CD4-positive, alpha-beta memory T cell (primary cell): ENCODE data around the gene ZNF79. TPM values are rescaled to one million over a fixed set of nuclear protein-coding genes. Genes with fewer than 3 reads are reported as not detected.
"Not testable (repeated sequence)": the region's sequence is repeated elsewhere in the genome, so short reads cannot be mapped to it uniquely, and the experiment has no call there.

Experiments
- CTCF ChIA-PET: fragments of 350-600 bp; sonication (Branson Sonifier 250); formaldehyde crosslinking; loops from one replicate; lab custom pipeline; 2021; ENCODE audit warnings: inconsistent platforms; ENCODE audit not compliant: partially characterized antibody; lab: Charles Lee
- POLR2A ChIA-PET: fragments of 350-600 bp; sonication (Branson Sonifier 250); formaldehyde crosslinking; loops from one replicate; lab custom pipeline; 2021; ENCODE audit not compliant: partially characterized antibody; lab: Charles Lee
- DNase-seq, 5 donors: peaks; one replicate each; pipeline versions ENCODE4 v3.0.0 to v3.0.0-alpha.2; 2020 to 2022; ENCODE audit warnings: mixed read lengths in 1 of 5
- H3K27ac ChIP-seq: one replicate; pipeline ENCODE4 v1.7.0; 2013; ENCODE audit warnings: low read depth, low read length
- H3K27me3 ChIP-seq: 2 replicates; pipeline ENCODE4 v1.7.0; 2013; ENCODE audit warnings: mild to moderate bottlenecking, low read length, moderate library complexity; ENCODE audit not compliant: insufficient read depth
- H3K36me3 ChIP-seq: 2 replicates; pipeline ENCODE4 v1.7.0; 2013; ENCODE audit warnings: mild to moderate bottlenecking, low read length, moderate library complexity; ENCODE audit not compliant: insufficient read depth
- H3K4me1 ChIP-seq: 2 replicates; pipeline ENCODE4 v1.7.0; 2013; ENCODE audit warnings: mild to moderate bottlenecking, low read length, moderate library complexity; ENCODE audit not compliant: insufficient read depth
- H3K4me3 ChIP-seq, 2 donors: one replicate each; pipeline ENCODE4 v1.7.0; 2013; ENCODE audit warnings: low read length in 2 of 2, mild to moderate bottlenecking in 1 of 2
- H3K9me3 ChIP-seq, 2 donors: one replicate each; pipeline ENCODE4 v1.7.0; 2013; ENCODE audit warnings: low read length in 2 of 2, control low read depth in 1 of 2; ENCODE audit not compliant: control insufficient read depth in 1 of 2
- H3K27ac Mint-ChIP-seq, 7 donors: one replicate each; pipeline ENCODE4 v1.8.0; 2020 to 2021; ENCODE audit warnings: mixed read lengths in 7 of 7, mild to moderate bottlenecking in 6 of 7, inconsistent platforms in 3 of 7, moderate library complexity in 3 of 7
- H3K27me3 Mint-ChIP-seq, 2 donors: one replicate each; pipeline ENCODE4 v1.8.0; 2020 to 2021; ENCODE audit warnings: mixed read lengths in 2 of 2
- H3K36me3 Mint-ChIP-seq, 2 donors: one replicate each; pipeline ENCODE4 v1.8.0; 2020 to 2021; ENCODE audit warnings: mixed read lengths in 2 of 2, inconsistent platforms in 1 of 2, mild to moderate bottlenecking in 1 of 2
- H3K4me1 Mint-ChIP-seq, 4 donors: one replicate each; pipeline ENCODE4 v1.8.0; 2020 to 2021; ENCODE audit warnings: mixed read lengths in 4 of 4, mild to moderate bottlenecking in 1 of 4
- H3K4me3 Mint-ChIP-seq, 8 donors: one replicate each; pipeline ENCODE4 v1.8.0; 2020 to 2021; ENCODE audit warnings: mixed read lengths in 8 of 8, mild to moderate bottlenecking in 7 of 8, moderate library complexity in 6 of 8, inconsistent platforms in 3 of 8
- H3K9me3 Mint-ChIP-seq, 8 donors: one replicate each; pipeline ENCODE4 v1.8.0; 2020 to 2021; ENCODE audit warnings: mixed read lengths in 8 of 8, mild to moderate bottlenecking in 5 of 8, inconsistent platforms in 3 of 8, moderate library complexity in 1 of 8
- intact Hi-C: fragments of 100-400 bp; cut with micrococcal nuclease; formaldehyde crosslinking; loops from one replicate; pipeline ENCODE4 v1.15.1; 2023
- polyA plus RNA-seq, 2 donors: library from polyadenylated mRNA; unstranded; fragments of 300-500 nt; fragmentation: Illumina TruSeq; gene quantifications; one replicate each; pipeline ENCODE4 v1.2.3, GENCODE V29; 2021
- total RNA-seq, 2 experiments: library from RNA; stranded (reverse); gene quantifications; one replicate each; pipeline ENCODE4 v1.2.3, GENCODE V29; 2021

The ZNF79 gene
- total and polyA plus RNA-seq, 4 experiments from 2014 or later, result 1.0 to 22.5 (median 14.0) TPM

GRCh38 chr9:127463382-127463781 lies 39.2 kb downstream of the ZNF79 start:
- Mint-ChIP-seq H3K4me3 (no peak overlapping the region), H3K27me3 (no peaks in the 10 kb centered on the region), H3K4me1 (no peaks in the 10 kb centered on the region), H3K9me3 (no peaks in the 10 kb centered on the region), H3K36me3 (peaks cover 21 to 40% of the 10 kb centered on the region in 2 donors), H3K27ac (no peak overlapping the region)
- POLR2A ChIA-PET, result interaction anchor here (3.3 kb wide), 1 partner anchor 12 kb away, joined by 22 read pairs; the partner anchor contains the start of genes LRSAM1 and RPL12
- Histone ChIP-seq H3K4me3 (no peak overlapping the region), H3K4me1 (no peaks in the 10 kb centered on the region), H3K36me3 (peaks cover 18% of the 10 kb centered on the region), H3K27ac (no peak overlapping the region), H3K9me3 (no peaks in the 10 kb centered on the region), H3K27me3 (no peaks in the 10 kb centered on the region)
- no peak for DNase-seq
- intact Hi-C loops, result no loop called here
- CTCF ChIA-PET, result interaction anchor here (1.3 kb wide), 1 partner anchor 8 kb away, joined by 3 read pairs; no protein-coding TSS in a partner anchor

DNA sequence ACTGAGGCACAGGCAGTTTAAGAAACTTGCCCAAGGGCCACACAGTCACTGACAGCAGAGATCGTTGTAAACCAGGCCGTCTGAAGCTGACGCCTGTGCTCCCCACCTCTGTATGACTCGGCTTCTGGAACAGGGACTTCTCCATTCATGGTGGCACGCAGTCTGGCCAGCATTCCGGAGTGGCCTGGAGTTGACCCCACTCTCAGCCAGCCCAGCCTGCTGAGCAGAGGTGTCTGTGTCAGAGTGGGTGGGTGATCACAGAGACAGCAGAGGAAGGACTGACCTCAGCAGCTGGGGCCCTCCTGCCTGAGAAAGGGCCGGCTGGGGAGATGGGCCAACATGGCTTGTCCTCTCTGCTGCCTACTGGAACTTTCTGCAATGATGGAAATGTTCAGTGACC lies 39.7 kb downstream of the ZNF79 start:
- no peak for DNase-seq
- Mint-ChIP-seq H3K4me3 (no peak overlapping the region), H3K27me3 (no peaks in the 10 kb centered on the region), H3K9me3 (no peaks in the 10 kb centered on the region), H3K4me1 (no peaks in the 10 kb centered on the region), H3K27ac (no peak overlapping the region), H3K36me3 (peaks cover 21 to 40% of the 10 kb centered on the region in 2 donors)
- peaks cover 17% of the 10 kb centered on the region for H3K36me3 ChIP-seq
- intact Hi-C loops, result no loop called here
- H3K27ac ChIP-seq, result no peak overlapping the region
- H3K4me3 ChIP-seq, result no peak overlapping the region
- no peaks in the 10 kb centered on the region for H3K27me3 ChIP-seq
- CTCF ChIA-PET, result interaction anchor here (1.3 kb wide), 1 partner anchor 8 kb away, joined by 3 read pairs; no protein-coding TSS in a partner anchor
- H3K9me3 ChIP-seq, result no peaks in the 10 kb centered on the region
- POLR2A ChIA-PET, result no interaction called here
- no peaks in the 10 kb centered on the region for H3K4me1 ChIP-seq

- H3K27ac ChIP-seq, H3K4me3 Mint-ChIP-seq, H3K27ac Mint-ChIP-seq, H3K27me3 Mint-ChIP-seq, H3K4me1 ChIP-seq, intact Hi-C loops, DNase-seq, H3K4me3 ChIP-seq, H3K27me3 ChIP-seq, POLR2A ChIA-PET, CTCF ChIA-PET, H3K9me3 Mint-ChIP-seq, H3K4me1 Mint-ChIP-seq, H3K9me3 ChIP-seq: not testable (repeated sequence)
- H3K36me3 Mint-ChIP-seq, result peaks cover 25 to 34% of the 10 kb centered on the region in 2 donors
- peaks cover 11% of the 10 kb centered on the region for H3K36me3 ChIP-seq
Observed at GRCh38 chr9:127466407-127466917, 42.3 kb downstream of the ZNF79 start.

DNA sequence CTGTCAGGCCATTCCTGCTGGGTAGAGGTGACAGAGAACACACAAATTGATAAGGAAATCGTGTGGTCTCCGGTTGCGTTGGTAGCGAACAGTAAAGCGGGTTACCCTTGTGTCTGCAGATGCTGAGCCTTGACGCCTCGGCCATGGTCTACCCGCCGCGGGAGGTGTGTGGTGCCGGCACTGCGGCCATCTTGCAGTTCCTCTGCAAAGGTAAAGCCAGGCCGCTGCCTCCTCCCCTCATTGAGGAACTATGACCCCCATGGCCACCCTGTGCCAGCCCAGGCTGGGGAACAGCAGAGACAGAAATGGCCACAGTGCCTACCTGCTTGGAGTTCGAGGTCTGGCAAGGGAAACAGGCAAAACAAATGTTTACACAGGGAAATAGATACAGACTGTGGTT lies 43.4 kb downstream of the ZNF79 start:
- peak overlapping the region in 1 of 7 donors; percentile 39 for H3K27ac Mint-ChIP-seq
- no peak for DNase-seq
- Histone ChIP-seq H3K9me3 (no peaks in the 10 kb centered on the region), H3K4me1 (no peaks in the 10 kb centered on the region), H3K27me3 (no peaks in the 10 kb centered on the region), H3K36me3 (no peaks in the 10 kb centered on the region), H3K4me3 (no peak overlapping the region), H3K27ac (no peak overlapping the region)
- POLR2A ChIA-PET, result interaction anchor here (1.1 kb wide), 1 partner anchor 17 kb away, joined by 4 read pairs; the partner anchor contains the start of genes LRSAM1 and RPL12
- H3K4me3 Mint-ChIP-seq, result no peak overlapping the region
- CTCF ChIA-PET, result interaction anchor here (1.7 kb wide), 1 partner anchor 122 kb away, joined by 4 read pairs; no protein-coding TSS in a partner anchor
- no peaks in the 10 kb centered on the region for H3K27me3 Mint-ChIP-seq
- intact Hi-C loops, result no loop called here
- peaks cover 18 to 28% of the 10 kb centered on the region in 2 donors for H3K36me3 Mint-ChIP-seq
- no peaks in the 10 kb centered on the region for H3K9me3 Mint-ChIP-seq
- no peaks in the 10 kb centered on the region for H3K4me1 Mint-ChIP-seq

GRCh38 chr9:127470662-127471061 lies 46.5 kb downstream of the ZNF79 start:
- no peak for DNase-seq
- Mint-ChIP-seq H3K4me1 (no peaks in the 10 kb centered on the region), H3K36me3 (peaks cover 25 to 32% of the 10 kb centered on the region in 2 donors), H3K9me3 (no peaks in the 10 kb centered on the region), H3K27ac (no peak overlapping the region), H3K27me3 (no peaks in the 10 kb centered on the region), H3K4me3 (no peak overlapping the region)
- Histone ChIP-seq H3K4me1 (no peaks in the 10 kb centered on the region), H3K27me3 (no peaks in the 10 kb centered on the region), H3K4me3 (no peak overlapping the region), H3K27ac (no peak overlapping the region), H3K9me3 (no peaks in the 10 kb centered on the region), H3K36me3 (no peaks in the 10 kb centered on the region)
- POLR2A ChIA-PET, result no interaction called here
- CTCF ChIA-PET, result no interaction called here
- intact Hi-C loops, result no loop called here

DNA sequence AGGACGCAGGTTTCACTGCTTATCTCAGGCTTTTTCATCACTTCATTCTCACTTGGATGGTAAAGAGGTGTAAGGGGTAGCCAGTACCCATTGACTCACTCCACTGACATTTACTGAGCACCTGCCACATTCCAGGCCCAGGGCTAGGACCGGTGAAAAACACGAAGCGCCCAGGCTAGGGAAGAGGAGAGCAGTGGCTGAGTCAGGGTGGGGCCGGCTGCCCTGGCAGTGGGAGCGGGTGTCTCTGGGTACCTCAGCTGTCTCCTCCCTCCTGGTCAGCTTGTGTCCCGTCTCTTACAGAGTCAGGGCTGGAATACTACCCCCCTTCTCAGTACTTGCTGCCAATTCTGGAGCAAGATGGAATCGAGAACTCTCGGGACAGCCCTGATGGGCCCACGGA lies 49.3 kb downstream of the ZNF79 start:
- CTCF ChIA-PET, result no interaction called here
- no peak for DNase-seq
- Histone ChIP-seq H3K4me1 (no peaks in the 10 kb centered on the region), H3K36me3 (no peaks in the 10 kb centered on the region), H3K27ac (no peak overlapping the region), H3K9me3 (no peaks in the 10 kb centered on the region), H3K27me3 (no peaks in the 10 kb centered on the region), H3K4me3 (no peak overlapping the region)
- Mint-ChIP-seq H3K9me3 (no peaks in the 10 kb centered on the region), H3K36me3 (peaks cover 23 to 27% of the 10 kb centered on the region in 2 donors), H3K4me1 (no peaks in the 10 kb centered on the region), H3K27ac (peak overlapping the region in 1 of 7 donors; percentile 30), H3K27me3 (no peaks in the 10 kb centered on the region), H3K4me3 (no peak overlapping the region)
- intact Hi-C loops, result no loop called here
- POLR2A ChIA-PET, result interaction anchor here (0.6 kb wide), 1 partner anchor 262 kb away, joined by 3 read pairs; the partner anchor contains the start of gene TOR2A

DNA sequence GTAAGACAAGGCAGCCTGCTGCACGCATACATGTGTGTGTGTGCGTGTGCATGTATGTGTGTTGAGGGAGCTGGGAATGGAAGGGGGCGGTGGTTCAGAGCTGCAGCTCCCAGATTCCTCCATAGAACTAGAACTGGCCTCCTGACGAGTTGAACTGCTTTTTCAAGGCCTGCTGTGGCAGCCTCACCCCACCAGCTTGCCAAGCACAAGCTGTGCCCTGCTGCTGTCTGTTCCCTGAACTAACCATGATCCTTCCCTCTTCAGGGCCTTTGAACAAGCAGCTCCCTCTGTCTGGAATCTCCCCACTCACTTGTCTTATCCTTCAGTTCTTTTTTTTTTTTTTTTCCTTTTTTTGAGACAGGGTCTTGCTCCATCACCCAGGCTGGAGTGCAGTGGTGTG lies 49.8 kb downstream of the ZNF79 start:
- ChIA-PET CTCF (no interaction called here), POLR2A (interaction anchor here (0.6 kb wide), 1 partner anchor 261 kb away, joined by 3 read pairs; the partner anchor contains the start of gene TOR2A)
- intact Hi-C loops, result no loop called here
- peak overlapping the region in 1 of 7 donors; percentile 30 for H3K27ac Mint-ChIP-seq
- H3K27ac ChIP-seq, result no peak overlapping the region
- no peak for DNase-seq
- peaks cover 23 to 31% of the 10 kb centered on the region in 2 donors for H3K36me3 Mint-ChIP-seq
- H3K9me3 ChIP-seq, result no peaks in the 10 kb centered on the region
- H3K4me3 Mint-ChIP-seq, result no peak overlapping the region
- H3K27me3 ChIP-seq, result no peaks in the 10 kb centered on the region
- H3K4me1 ChIP-seq, result no peaks in the 10 kb centered on the region
- no peaks in the 10 kb centered on the region for H3K4me1 Mint-ChIP-seq
- H3K36me3 ChIP-seq, result no peaks in the 10 kb centered on the region
- no peaks in the 10 kb centered on the region for H3K27me3 Mint-ChIP-seq
- no peaks in the 10 kb centered on the region for H3K9me3 Mint-ChIP-seq
- no peak overlapping the region for H3K4me3 ChIP-seq
